ENCODE measurements around the gene MEF2D.

MEF2D gene

DNA sequence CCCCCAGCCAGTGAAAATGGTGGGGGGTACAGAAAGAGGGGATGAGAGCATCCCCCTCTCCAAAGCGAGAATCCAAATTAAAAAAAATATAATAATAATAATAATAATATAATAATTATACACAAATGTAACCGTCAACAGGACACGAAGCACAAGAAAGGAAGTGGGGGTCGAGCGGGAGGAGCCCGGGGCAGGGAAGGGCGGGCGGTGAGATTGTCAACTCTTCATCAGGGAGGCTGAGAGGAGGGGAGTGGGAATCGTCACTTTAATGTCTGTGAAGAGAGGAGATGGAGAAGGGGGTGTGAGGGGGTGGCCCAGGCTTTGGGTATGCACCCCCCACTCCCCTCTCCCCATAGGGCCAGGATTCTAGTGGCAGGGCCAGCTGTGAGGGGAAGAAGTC lies 33.2 kb downstream of the MEF2D start:
- no peak for DNase-seq

GRCh38 chr1:156465747-156466365 lies 34.7 kb downstream of the MEF2D start:
- DNase-seq, result no peak

DNA sequence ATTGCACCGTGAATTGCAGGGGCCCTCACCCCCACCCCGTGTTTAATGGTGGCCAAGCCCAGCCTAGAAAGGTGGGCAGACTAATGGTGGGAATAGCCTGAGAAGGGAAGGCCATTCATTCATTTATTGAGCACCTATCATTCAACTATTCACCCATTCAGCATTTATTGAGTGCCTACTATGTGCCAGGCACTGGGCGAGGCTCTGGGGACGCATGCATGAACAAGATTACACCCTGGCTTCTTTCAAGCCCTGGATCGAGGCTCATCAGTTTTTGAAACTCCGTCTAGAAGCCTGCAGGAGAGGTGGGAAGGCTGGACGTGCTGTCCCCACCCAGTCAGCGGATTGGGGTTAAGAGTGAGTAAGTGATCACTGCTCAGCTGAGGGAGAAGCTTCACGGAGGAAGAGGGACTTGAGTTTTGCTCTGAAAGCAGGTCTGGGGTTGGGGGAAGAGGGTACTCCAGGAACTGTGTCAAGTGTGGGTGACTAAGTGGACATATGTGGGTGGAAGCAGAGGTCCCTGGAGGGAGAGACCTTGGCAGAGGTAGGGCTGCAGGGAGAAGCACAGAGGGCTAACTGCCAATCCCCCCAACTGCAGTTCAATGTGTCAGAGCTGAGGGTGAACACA lies 35.6 kb downstream of the MEF2D start:
- no peak for DNase-seq

DNA sequence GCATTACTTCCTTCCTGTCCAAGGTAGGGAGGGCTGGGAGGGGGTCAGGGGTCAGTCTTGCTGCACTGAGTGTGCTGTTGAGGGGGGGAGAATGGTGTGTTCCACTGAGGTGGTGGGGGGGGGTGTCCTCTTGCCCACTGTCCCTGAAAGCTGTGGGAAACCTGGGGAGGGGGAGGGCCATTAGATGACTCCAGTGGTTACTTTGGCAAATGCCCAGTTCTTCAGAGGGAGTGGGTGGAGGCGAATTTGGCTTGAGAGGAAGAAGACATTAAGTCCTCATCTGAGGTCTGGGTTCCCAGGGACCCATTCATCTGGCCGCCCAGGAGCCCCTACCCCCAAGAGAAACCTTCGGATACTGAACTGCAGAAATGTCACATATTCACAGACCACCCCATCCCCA lies 36.2 kb downstream of the MEF2D start:
- DNase-seq, result no peak

GRCh38 chr1:156463874-156464273 lies 36.7 kb downstream of the MEF2D start:
- no peak for DNase-seq

GRCh38 chr1:156462954-156463795 lies 37.4 kb downstream of the MEF2D start:
- DNase-seq, result no peak

GRCh38 chr1:156461781-156462647 lies 38.6 kb downstream of the MEF2D start:
- no peak for DNase-seq

DNA sequence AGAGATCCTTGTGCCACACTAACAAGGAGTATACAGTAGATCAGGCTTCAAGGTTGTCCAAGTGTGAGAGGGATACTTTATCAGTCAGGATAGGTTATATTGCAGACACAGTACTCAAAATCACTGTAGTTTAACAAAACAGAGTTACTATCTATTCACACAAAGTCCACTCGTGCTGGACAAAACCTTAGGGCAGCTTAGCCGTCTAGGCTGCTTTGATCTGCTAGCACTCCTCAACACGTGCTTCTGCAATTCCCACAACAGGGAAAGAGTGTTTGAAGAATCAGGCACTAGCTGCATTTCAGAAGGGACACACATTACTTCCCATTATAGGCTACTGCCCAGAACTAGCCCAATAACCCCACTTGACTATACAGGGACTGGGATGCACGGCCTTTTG lies 39.5 kb downstream of the MEF2D start:
- DNase-seq, result no peak

GRCh38 chr1:156460525-156460924 lies 40.0 kb downstream of the MEF2D start:
- no peak for DNase-seq

- no peak for DNase-seq
Observed at GRCh38 chr1:156458181-156458503, 42.4 kb downstream of the MEF2D start.

DNA sequence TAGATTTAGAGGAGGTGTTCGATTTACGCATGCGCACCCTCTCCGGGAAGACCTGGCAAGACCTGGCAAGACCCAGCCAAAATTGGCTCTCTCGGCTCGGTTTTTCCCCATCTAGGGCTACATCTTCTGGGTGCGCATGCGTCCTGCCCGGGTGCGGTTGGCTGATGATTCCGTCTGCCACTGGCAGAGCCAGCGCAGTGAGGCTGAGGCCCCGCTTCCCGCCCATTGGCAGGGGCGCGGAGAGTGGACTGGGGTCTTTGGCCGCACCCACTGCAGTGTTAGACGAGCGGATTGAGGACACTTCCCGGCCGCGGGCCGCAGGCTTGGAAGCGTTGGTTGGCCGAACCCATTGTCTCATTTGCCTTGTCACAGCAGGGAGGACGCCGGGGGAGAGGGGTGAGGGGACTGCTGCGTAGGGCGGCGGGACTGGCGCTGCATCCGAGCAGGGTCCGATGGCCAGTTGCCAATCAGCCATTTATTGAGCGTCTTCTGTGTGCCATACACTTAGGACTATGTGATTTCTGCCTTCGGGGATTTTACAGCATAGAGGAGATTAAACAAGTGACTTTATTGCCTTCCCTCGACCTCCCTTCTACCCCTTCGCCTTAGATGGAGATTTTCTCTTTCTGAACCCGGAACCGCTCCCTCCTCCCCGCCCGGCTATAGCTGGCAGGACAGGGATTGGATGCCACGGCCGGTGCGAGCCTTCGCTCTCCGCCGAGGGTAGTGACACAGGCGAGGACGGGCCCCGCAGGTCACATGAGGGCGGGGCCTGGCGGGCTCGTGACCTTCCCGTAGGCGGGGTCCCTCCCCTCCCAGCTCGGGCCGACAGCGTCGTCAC lies 43.7 kb downstream of the MEF2D start:
- peak; percentile 99 for DNase-seq

GRCh38 chr1:156455362-156455761 lies 45.2 kb downstream of the MEF2D start:
- no peak for DNase-seq

- DNase-seq, result peak; percentile 41
Observed at GRCh38 chr1:156452907-156453306, 47.7 kb downstream of the MEF2D start.

GRCh38 chr1:156451505-156452160 lies 48.9 kb downstream of the MEF2D start:
- DNase-seq, result no peak

DNA sequence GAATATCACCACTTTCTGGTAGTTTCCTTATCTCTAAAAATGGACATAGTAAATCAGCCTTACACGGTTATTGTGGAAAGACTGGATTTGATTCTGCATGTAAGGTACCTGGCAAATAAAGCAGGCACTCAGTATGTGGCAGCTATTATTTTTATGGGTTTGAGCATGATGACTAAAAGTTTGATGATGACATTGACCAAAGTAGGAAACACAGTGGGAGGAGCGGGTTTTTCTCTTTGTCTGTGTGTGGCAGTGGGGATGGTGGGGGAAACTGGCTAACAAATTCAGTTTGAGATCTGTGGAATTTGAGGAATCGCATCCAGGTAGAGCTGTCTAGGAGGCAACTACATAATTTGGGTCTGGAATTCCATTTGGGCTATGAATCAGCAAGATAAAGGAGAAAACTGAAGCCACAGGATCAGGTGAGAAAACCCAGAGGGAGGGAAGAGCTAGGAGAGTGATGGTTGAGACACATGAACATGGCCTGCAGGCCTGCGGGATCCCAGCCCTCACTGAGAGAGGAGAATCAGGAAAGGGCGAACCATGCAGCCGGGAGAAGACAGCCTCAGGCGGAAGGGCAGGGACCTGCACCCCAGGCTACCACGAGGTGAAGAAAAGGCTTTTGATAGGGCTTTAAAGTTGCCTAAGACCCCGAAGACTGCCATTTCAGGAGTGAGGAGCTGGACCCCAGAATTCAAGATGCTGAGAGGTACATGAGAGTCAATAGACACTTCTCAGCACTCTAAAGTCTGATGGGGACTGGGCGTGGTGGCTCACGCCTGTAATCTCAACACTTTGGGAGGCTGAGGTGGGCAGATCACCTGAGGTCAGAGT lies 52.2 kb downstream of the MEF2D start:
- DNase-seq, result peak; percentile 20

DNA sequence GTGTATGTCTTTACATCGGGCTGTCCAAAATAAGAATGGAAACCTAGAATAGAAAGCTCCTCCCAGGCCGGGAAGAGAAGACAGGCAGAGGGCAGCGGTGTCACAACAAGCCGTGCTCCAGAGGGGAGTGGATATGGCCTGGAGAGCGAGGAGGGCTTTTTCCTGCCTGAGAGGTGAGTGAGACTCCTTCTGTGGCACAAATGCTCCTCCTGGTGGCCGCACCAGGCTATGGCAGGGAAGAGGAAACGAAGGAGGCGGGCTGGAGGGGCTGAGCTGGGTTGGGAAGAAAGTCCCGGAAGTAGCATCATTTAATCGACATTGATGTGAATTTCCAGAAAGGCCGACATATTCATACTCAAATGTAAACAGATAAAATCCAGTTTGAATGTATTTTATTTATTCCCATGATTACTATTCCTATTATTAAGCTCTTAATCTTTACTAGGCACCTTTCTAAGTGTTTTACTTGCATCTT lies 54.7 kb downstream of the MEF2D start:
- DNase-seq, result peak; percentile 84

DNA sequence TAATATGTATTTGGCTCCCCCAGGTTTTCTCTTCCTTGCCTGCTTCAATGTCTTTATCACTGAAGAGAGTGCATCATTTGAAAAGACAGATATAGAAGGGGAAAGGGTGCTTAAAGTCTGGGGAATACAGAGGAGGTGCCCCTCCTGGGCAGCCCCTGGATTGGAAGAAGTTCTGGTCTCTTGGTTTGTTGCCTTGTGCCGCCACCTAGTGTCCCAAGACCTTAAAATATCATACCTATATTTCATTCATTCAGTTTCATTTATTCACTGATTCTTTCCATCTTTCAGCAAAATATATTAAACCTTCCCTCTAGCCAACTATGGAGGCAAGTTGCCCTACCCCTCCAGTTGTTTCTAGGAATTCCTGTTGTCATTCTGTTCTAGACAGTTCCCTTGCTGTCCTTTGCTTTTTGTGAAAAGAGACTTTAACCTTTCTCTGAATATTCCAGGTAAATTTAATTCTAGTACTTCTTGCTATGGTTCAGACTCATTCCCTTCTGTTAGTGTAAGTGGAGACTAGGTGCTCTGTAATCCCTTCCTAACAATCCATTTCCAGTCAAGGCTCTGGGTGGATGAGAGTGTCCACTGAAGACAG lies 56.1 kb downstream of the MEF2D start:
- peak; percentile 40 for DNase-seq

DNA sequence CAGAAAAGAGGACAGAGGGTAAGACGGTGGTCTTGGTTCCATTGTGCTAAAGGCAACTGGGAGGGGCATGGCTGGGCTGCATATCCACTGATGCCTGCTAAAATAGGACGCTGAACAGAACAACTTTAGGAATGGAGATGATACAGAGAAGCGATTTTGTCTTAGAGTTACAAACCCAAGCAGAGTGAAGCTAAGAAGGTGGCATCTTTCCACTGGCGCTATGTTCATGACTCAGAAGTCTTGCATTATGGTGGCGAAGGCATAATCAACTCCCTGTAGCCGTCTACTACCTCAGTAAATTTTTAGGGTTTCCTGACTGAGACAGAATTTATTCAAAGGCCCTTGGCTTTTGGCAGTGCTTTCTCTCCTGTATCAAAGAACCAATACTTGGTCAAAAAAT lies 57.3 kb downstream of the MEF2D start:
- DNase-seq, result no peak

DNA sequence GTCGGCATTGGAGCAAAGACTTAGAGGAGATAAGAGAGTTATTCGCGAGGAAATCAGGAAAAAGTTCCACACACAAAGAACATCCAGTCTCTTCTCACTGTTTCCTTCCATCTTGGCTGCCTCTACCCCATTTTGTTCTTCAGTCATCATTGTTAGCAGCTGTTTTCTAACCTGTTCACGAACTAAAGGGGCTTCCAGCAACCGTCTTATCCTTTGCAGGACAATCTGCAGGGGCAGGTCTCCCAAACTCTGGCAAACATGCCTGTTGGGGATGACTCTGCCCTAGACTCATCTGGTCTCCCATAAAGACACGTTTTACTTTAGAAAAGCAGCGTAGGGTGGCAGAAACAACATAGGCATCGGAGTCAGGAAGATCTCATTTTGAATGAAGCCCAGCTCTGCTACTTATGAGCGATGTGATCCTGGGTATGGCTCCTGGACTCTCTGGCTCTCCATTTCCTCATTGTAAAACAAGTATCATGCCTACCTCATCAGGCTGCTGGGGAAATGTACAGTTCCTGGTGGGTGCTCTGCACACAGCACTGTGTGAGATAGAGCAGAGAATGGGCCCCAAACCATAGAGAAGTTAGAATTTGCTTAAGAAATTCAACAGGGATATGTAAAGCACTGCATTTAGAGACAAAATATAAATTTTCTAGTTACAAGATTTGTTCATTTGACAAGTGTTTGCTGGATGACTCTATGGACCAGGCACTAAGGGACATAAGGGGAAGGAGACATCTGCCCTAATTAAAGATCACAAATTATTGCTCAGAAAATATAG lies 59.7 kb downstream of the MEF2D start:
- no peak for DNase-seq

Data from activated CD4-positive, alpha-beta T cell treated with anti-CD3 and anti-CD28 coated beads, Interleukin-10, Interleukin-2, amounts not matched to agents 100 ng/mL and 50 ng/mL, durations not matched to agents 16 hours and 8 hours (primary cell).